Dermis microvascular lymphatic vessel endothelial cell (primary cell): ENCODE results near the gene HAPLN1. TPM values are rescaled to one million over a fixed set of nuclear protein-coding genes. Genes with fewer than 3 reads are reported as not detected.
"Not testable (repeated sequence)": the region's sequence is repeated elsewhere in the genome, so short reads cannot be mapped to it uniquely, and the experiment has no call there.

Experiments
- DNase-seq, 2 donors: peaks; one replicate each; pipeline versions ENCODE4 v3.0.0 to v3.0.0-alpha.2; 2010; ENCODE audit warnings: low read depth in 2 of 2
- total RNA-seq: library from RNA; depleted of rRNA; stranded (reverse); fragments of >200 nt; gene quantifications from 2 replicates; pipeline ENCODE4 v1.2.1, GENCODE V29; 2014

Gene HAPLN1
- not detected in 2 replicates for total RNA-seq

DNA sequence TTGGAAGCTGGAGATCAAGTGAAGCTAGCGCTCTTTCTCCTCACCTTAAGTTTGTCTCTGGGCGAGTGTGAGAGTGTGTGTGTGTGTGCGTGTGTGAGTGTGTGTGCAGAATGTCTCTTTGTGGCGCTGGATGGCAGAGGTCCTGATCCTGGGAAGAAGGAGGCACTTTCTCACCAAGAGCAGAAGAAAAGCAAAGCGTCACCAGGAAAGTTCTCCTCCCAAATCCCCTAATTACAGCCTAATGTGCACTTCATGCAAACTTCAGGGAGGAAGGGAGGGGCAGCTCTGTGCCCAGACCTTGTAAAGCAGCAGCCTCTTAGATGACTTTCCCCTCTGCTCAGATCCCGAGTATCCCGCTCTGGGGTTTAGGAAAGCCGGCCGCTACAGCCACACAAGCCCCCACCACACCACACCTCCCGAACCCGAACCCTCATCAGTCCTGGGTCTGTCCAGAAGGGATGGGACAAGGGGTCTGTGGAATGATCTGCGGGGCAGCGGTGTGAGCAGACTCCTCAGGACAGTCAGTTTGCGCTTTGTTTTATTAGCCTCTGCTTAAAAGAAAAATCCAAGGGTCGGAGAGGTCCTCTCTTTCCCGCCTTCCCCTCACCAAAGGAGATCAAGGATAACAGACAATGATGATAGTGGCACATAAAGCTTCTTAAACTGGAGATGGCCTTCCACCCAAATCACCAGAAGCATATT lies at the start of gene HAPLN1:
Gene HAPLN1 (minus strand): TSS at position 20 of the 702 bp plus-strand sequence. CDS start 47,332 bp downstream, outside the sequence.
- DNase-seq = no peak

DNA sequence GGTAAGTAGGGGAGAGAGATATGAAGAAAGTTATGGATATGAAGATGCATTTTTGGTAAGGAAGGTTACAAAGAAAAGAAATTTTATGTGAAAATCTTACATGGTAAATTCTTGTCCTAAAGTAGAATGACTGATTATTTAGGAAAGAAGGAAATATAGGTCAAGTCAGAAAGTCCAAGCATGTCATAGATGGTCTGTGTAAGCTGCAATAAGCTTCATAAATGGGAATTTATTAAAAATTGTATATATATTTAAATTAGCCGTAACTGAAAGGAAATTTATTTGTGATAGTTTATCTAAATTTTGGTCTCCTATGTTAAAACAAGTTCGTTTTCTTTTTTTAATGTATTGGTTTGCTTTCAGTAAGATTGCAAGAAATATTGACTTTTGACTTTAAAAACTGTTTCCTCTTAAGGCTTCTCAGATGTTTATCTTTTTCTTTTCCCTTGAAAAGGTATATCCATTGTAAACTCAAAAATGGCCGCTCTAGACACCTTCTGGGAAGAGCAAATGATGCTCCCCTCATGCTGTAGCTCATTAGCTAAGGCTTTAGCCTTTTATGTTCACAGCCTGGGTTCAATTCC lies 46.8 kb upstream of the HAPLN1 start:
- DNase-seq = no peak

DNA sequence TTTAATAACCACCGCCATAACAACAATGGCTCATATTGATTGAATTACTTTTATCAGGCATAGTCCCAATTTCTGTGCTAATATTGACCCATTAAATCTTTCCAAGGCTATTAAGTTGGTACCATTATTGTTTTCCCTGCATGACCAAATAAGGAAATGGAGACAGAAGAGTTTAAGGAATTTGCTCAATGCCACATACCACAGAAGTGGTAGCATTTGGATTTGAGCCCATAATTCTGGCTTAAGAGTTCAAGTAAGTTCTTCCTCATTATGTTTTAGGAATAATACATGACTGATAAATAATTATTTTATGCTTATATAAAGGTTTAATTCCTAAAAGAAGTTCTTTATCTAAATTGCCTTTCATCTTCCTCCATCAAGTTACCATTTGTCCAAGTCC lies 43.4 kb upstream of the HAPLN1 start:
- no peak for DNase-seq

DNA sequence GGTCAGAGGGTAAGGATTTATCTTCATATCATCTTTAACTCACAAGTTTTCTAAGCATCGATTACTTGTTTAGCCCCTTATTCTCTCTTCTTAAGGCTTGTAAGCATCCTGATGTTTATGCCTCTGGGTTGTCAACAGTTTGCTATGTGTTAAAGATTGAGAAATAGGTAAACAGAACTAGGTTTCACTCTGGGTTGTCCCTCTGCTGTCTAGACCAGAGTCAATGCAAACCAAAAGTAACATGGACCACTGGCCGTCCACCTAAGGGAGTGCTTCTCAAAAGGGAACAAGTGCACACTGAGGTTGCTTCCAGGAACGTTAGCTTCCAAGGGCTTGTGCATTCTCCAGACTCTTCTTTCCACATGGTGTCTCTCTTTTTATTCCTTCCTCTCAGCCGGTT lies 39.9 kb upstream of the HAPLN1 start:
- no peak for DNase-seq

DNA sequence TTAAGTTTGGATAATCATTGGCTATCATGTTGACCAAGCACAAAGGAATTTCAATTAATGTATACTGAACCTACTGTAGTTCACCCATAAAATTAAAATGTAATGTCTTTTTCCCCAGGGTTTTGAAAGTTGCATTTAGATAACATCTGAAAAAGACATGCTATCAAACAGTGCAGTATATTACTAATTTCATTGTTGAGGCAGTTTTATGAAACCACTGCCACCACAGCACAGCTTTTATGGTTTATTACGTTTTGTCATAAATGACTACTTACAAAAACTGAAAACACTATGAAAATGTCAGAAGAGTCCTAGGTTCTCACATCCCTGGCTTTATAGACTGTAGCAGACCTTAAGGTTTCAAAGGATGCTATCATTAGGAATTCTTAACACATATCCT lies 32.0 kb upstream of the HAPLN1 start:
- no peak for DNase-seq

DNA sequence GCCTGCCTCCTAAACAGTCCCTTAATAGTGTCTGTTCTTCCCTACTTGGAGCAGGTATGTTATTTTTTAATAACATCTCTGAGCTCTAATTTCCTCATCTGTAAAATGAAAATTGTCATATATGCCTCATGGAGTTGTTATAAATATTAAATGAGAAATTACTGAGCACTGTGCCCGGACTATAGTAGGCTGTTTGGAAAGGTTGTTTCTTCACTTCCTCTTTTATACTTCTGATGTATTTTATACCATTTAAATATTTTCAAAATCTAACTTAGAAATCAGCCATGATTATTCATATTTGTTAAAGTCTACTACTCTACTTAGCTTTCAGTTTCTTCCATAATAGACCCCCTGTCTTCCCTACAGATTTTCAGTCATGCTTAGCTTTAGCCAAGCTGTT lies 30.5 kb upstream of the HAPLN1 start:
- no peak for DNase-seq

DNA sequence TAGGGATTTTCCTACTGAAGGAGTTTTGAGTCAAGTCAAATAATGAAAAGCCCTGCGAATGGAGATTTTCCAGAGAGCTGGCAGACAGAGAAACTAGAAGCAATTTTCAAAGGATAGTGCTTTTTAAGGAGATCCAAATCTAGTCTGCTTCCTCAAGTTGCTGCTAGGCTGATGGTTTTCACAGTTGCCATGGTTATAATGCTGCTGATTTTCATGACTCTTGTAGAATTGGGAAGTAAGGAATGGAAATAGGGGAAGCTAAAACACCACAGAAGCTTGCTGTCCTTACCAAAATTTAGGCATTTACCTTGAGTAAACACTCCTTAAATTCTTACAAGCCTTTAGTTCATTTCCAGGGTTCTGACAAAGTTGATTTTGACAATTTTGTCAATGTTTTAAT lies 30.1 kb upstream of the HAPLN1 start:
- DNase-seq = no peak

DNA sequence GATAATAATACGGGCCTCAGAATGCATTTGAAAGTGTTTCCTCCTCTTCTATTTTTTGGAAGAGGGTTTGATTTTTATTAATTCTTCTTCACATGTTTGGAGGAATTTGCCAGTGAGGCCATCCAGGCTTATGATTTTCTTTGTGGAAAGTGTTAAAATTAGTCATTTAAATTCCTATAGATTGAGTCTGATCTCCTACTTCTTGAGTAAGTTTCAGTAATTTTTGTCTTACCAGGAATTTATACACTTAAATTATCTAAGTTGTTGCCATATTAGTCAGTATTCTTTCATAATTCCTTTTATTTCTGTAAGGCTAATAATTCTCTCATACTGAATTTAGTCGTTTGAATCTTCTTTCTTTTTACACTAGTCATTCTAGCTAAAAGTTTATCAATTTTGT lies 25.2 kb upstream of the HAPLN1 start:
- DNase-seq = no peak

DNA sequence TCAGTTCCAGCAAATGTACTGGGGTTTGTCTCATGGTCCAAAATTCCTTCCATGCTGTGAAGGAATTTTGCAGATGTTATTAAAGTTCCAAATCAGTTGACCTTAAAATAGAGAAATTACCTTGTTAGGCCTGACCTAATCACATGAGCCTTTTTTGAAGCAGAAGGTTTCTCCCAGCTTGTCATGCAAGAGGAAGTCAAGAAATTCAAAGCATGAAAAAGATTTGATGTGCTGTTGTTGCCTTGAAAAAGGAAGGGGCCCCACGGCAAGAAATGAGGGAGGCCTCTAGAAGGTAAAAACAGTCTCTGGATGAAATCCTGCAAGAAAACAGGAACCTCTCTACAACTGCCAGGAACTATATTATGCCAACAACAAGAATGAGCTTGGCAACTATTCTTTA lies 24.2 kb upstream of the HAPLN1 start:
- DNase-seq = peak in 1 of 2 donors; percentile 57

DNA sequence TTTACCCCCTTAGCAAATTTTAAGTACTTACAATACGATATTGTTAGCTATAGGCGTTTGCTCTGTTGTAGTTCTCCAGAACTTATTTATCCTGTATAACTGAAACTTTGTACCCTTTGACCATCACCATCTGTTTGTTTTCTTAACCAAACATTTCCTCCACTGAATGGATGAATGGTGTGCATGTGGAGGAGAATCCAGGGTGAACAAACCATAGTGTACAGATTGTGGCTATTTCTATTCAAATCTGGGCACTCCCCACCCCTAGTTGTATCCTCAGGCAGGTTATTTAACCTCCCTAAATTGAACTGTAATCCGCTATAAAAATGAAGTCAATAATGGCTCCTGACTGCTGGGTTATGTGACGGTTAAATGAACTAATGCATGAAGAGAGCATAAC lies 21.4 kb upstream of the HAPLN1 start:
- no peak for DNase-seq

DNA sequence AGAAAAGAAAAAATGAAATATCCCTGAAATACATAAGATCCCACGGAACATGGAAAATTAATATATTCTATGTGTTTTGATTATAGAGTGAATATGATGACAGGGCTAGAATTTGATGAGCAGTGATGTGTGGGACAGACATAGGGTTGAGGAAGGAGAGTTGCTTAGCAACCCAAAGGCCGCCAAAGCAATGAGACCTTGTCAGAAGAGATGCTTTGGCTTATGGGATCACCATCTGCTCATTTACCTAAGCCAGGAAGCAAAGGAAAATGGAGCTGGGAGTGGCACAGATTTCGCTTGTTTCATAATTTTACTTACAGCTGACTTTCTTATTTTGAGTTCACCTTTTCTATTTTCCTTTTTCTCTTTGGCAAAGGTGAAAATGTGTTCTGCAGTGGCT lies 20.9 kb upstream of the HAPLN1 start:
- no peak for DNase-seq

DNA sequence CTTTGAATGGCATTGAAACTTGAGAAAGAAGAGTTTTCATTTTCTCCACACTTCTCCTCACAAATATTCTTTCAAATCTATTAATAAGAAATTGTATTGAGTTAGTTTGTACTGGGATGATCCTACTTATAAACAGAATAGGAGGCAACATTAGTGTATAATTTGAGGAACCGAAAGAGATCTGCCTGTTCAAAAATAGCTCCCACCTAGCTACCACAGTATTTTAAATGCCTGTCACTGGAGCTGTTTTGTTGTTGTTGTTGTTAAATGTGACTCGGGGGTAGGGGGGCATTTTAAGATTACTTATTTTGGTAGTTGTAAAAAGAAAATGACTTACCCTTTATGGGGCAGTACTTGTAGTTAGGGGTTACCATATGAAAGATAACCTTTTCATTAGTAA lies 20.1 kb upstream of the HAPLN1 start:
- no peak for DNase-seq

DNA sequence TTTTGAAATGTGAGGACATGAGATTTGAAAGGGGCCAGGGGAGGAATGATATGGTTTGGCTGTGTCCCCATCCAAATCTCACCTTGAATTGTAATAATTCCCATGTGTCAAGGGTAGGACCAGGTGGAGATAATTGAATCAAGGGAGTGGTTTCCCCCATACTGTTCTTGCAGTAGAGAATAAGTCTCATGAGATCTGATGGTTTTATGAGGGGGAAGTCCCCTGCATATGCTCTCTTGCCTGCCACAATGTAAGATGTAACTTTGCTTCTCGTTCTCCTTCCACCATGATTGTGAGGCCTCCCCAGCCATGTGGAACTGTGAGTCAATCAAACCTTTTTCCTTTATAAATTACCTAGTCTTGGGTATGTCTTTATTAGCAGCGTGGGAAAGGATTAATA lies 15.5 kb upstream of the HAPLN1 start:
- DNase-seq = not testable (repeated sequence)

DNA sequence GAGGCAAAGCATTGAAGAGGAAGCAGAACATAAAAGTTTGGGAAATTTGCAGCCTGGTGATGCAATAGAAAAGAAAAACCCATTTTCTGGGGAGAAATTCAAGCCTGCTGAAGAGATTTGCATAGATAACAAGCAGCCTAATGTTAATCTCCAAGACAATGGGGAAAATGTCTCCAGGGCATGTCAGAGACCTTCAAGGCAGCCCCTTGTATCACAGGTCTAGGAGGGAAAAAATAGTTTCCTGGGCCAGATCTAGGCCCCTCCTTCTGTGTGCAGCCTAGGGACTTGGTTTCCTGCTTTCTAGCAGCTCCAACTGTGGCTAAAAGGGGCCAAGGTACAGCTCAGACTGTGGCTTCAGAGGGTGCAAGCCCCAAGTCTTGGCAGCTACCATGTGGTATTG lies 14.4 kb upstream of the HAPLN1 start:
- not testable (repeated sequence) for DNase-seq

DNA sequence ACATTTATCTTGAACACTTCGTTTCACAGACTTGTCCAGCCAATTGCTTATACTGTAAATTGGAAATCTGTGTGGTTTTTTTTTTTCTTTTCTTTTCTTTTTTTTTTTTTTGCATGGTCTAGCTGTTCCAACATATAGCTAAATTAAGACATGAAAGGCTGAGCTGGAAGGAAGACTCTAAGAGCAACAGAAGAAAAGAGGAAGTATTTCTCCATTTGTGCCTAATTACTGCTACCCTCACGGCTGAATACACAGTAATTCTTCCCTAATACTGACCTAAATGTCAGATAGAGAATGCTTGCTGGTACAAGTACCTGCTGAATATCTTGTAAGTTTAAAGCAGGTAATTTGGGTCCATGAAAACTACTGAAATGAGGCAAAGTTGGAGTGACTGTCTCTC lies 11.0 kb upstream of the HAPLN1 start:
- no peak for DNase-seq

DNA sequence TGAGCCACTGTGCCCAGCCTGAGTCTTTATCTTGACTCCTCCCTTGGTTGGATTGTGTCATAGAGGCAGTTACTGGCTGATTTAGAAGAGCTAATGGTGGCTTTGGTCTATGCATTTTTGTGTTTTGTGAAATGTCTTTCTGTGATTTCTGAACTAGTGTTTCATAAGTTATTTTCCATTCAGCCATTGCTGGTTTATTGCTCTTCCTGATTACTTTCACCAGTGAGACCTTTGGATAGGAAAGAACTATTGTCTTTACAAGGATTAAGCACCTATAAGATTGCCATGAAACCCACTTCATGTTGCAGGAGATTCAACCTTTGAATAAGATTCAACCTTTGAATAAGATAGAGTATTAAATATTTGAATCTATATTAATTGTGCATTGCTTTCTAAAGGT lies 8.7 kb upstream of the HAPLN1 start:
- DNase-seq = no peak

DNA sequence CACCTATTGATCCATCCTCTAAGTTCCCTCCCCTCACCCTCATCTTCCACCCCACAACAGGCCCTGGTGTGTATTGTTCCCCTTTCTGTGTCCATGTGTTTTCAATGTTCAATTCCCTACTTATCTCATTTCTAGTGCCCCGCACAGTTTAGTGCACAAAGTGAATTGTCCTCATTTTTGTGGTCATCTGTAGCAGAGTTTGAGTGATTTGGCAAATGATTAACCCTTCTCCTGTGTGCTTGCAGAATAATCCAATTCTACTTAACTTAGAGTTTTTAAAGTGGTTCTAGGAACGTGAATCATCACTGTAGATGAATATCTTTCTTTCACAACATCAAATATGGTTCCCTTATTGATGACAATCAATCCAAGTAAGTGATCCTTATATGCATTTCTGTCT lies 6.3 kb upstream of the HAPLN1 start:
- DNase-seq = no peak

DNA sequence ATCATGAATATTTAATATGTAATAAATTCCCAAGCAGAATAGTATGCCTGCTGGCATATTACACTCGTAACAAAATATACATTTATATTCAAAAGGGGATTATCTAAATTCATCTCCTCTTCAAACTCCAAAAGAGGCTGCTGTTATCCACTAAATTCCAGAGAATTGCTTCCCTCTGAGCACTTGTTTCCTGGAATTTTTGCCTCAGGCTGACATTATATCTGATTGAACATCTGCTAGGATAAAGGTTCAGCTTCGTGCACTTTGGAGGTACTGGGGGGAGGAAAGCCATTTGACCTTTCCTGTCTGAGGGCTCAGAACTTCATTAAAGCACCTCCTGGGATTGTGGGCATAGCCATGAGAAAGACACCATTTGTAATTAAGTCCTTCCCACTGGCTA lies 4.3 kb upstream of the HAPLN1 start:
- DNase-seq = no peak

DNA sequence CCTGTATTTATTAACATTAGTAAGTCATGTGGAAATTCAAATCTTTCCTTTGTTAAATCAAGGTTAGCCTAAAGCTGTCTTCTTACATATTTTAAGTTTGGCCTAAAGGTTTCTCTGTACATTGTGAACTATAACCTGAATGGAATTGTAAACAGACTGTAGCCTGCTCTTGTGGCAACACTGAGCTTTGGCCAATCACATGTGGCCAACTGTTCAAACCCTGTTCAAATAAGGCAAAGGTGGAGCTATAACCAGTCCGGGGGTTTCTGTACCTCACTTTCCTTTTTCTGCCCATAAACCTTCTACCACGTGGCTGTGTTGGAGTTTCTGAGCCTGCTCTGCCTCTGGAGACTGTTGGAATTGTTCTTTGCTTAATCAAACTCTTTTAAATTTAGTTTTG lies 3.3 kb upstream of the HAPLN1 start:
- no peak for DNase-seq

DNA sequence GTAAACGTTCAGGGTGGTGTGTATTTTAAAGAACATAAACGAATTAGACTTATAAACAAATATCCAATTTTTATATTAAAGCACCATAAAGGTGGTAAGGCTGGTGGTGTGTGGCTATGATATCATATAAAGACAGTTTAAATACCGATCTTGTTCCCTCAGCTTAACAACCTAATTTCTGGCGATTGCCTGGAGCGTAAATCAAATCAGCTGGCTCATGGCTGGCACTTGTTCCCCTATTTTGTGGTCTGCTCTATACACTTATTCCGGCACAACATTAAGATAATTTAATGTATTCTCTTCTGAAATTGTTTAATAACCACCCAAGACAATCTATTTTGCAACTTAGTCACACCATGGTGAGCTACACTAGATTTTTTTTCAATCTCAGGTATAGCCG lies 2.4 kb upstream of the HAPLN1 start:
- DNase-seq = no peak

DNA sequence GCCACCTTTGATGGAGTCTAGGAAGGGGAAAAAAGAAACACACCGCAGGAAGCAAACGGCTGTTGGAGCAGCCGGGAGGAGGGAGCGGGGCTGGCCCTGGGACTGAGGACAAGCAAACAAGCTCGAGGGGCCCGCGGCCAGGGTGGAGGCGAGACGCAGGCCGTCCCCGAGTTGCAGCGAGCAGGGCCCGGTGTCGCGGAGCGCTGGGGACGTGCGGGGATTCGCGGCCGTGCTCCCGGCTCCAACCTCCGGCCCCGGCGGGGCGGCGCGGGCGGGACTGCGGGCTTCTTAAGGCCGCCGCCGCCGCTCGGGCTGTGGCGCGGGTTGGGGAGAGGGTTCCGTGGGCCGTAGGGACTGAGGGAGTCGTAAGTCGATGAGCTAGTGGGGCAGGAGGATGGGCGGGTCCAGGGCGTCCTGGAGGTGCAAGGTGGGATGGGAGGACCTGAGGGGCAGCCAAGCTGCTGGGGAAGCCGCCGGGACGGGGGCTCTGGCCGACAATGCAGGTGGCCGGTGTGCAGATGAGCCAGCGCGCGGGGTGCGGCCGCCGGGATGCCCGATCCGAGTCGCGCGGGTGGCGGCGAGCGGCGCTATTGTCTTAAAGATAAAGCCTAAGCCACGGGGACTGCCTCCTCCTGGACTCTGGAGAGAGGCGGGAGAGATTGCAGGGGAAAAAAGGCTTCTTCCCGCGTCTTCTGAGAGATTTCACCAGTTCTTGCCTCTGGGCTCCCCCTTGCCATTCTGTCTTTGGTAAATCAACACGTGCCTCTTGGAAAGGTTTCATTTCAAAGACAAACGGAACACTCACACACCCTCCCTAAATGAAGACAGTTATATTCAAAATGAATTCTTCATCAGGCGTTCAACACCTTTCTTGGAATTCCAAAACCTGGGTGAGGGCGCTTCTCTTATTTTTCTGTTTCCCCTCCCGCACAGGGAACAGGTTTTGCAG lies 1.6 kb upstream of the HAPLN1 start:
- DNase-seq = peak in 1 of 2 donors; percentile 57

DNA sequence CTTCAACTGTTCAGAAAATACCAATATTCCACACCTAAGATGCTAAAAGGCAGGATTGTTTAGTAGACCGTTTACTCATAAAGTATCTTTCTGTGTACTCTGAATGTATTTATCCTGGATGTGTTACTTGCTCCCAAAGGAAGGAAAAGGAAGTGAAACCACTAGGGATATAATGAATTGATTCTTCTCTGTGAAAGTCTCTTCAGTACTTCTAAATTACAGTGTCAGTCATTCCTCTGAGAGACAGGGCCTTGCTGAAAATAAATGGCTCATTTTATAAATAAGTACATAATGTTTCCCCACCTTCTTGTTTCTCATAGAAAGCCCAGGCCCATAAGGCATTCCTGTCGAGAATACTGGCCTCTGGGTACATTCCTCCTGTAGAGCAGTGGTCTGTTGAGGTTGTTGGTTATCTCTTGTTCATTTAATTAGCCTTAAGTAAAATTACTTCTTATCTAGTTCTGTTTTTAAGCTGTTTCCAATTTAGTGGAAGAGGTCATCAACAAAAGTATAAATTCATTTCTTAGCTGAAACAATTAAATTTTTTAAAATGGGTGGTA lies 1.6 kb downstream of the HAPLN1 start:
- no peak for DNase-seq
